Measurements from ENCODE around the gene TMEM182.
A peak's percentile ranks its signal among the peaks of the same experiment; 100 is the strongest.

The TMEM182 gene

GRCh38 chr2:102736410-102737409, 25.1 kb upstream of the TMEM182 start:
- DNase-seq (ENCODE audit: insufficient read length, low spot score) (peak; percentile 85), FAIRE-seq (peak; percentile 90)
- TF ChIP-seq POLR2AphosphoS5 (IDR thresholded peaks at IDR 0.05; ENCODE audit: low read depth, low read length) = peak; percentile 67; the same call in 1 of the 2 replicates
- TF ChIP-seq TAF1 (IDR thresholded peaks at IDR 0.05; ENCODE audit: low read depth, low read length) = 0 out of 2 replicates have a peak, but pooled peaks have one; percentile 17
- TF ChIP-seq PAX5 (IDR thresholded peaks at IDR 0.05; ENCODE audit: insufficient read depth, low read length, severe bottlenecking) = no peak
- TF ChIP-seq POLR2A (IDR thresholded peaks at IDR 0.05; ENCODE audit: low read depth, low read length) = peak; percentile 38; the same call in 1 of the 2 replicates
- peak; percentile 50 for TF ChIP-seq SPI1 (IDR thresholded peaks at IDR 0.05; ENCODE audit: low read depth, low read length)
- no peak; the same call in 1 of the 2 replicates for TF ChIP-seq POU2F2 (IDR thresholded peaks at IDR 0.05; ENCODE audit: low read depth, low read length)

- DNase-seq (ENCODE audit: insufficient read length, low spot score) (no peak), FAIRE-seq (peak; percentile 76)
- TF ChIP-seq TAF1 (IDR thresholded peaks at IDR 0.05; ENCODE audit: low read depth, low read length) (no peak), POU2F2 (IDR thresholded peaks at IDR 0.05; ENCODE audit: low read depth, low read length) (peak; percentile 18; the same call in 1 of the 2 replicates), POLR2AphosphoS5 (IDR thresholded peaks at IDR 0.05; ENCODE audit: low read depth, low read length) (no peak)
Measured at GRCh38 chr2:102737431-102737830, 24.4 kb upstream of the TMEM182 start.

GRCh38 chr2:102743259-102743658, 18.6 kb upstream of the TMEM182 start:
- no peak for FAIRE-seq

GRCh38 chr2:102748107-102748506, 13.7 kb upstream of the TMEM182 start:
- DNase-seq (ENCODE audit: insufficient read length, low spot score) (no peak), FAIRE-seq (no peak)
- TF ChIP-seq POLR2A (IDR thresholded peaks at IDR 0.05; ENCODE audit: low read depth, low read length) = no peak
- no peak for TF ChIP-seq PAX5 (IDR thresholded peaks at IDR 0.05; ENCODE audit: insufficient read depth, low read length, severe bottlenecking)
- TF ChIP-seq SPI1 (IDR thresholded peaks at IDR 0.05; ENCODE audit: low read depth, low read length) = no peak
- TF ChIP-seq POLR2AphosphoS5 (IDR thresholded peaks at IDR 0.05; ENCODE audit: low read depth, low read length) = no peak
- TF ChIP-seq POU2F2 (IDR thresholded peaks at IDR 0.05; ENCODE audit: low read depth, low read length) = no peak
- TF ChIP-seq TAF1 (IDR thresholded peaks at IDR 0.05; ENCODE audit: low read depth, low read length) = no peak

More at GRCh38 chr2:102743259-102743658, 18.6 kb upstream of the TMEM182 start:
- TF ChIP-seq TAF1 (IDR thresholded peaks at IDR 0.05; ENCODE audit: low read depth, low read length) (no peak), POLR2A (IDR thresholded peaks at IDR 0.05; ENCODE audit: low read depth, low read length) (no peak), POU2F2 (IDR thresholded peaks at IDR 0.05; ENCODE audit: low read depth, low read length) (no peak), PAX5 (IDR thresholded peaks at IDR 0.05; ENCODE audit: insufficient read depth, low read length, severe bottlenecking) (no peak), SPI1 (IDR thresholded peaks at IDR 0.05; ENCODE audit: low read depth, low read length) (no peak), POLR2AphosphoS5 (IDR thresholded peaks at IDR 0.05; ENCODE audit: low read depth, low read length) (no peak)
- DNase-seq (ENCODE audit: insufficient read length, low spot score) = no peak

- no peak for DNase-seq (ENCODE audit: insufficient read length, low spot score)
- FAIRE-seq = no peak
- TF ChIP-seq POU2F2 (IDR thresholded peaks at IDR 0.05; ENCODE audit: low read depth, low read length) (no peak), SPI1 (IDR thresholded peaks at IDR 0.05; ENCODE audit: low read depth, low read length) (peak; percentile 68)
Measured at GRCh38 chr2:102749938-102750337, 11.9 kb upstream of the TMEM182 start.

- TF ChIP-seq PAX5 (IDR thresholded peaks at IDR 0.05; ENCODE audit: insufficient read depth, low read length, severe bottlenecking) = no peak
- no peak for TF ChIP-seq SPI1 (IDR thresholded peaks at IDR 0.05; ENCODE audit: low read depth, low read length)
- no peak for TF ChIP-seq POU2F2 (IDR thresholded peaks at IDR 0.05; ENCODE audit: low read depth, low read length)
- no peak for TF ChIP-seq TAF1 (IDR thresholded peaks at IDR 0.05; ENCODE audit: low read depth, low read length)
- TF ChIP-seq POLR2AphosphoS5 (IDR thresholded peaks at IDR 0.05; ENCODE audit: low read depth, low read length) = no peak
- no peak for TF ChIP-seq POLR2A (IDR thresholded peaks at IDR 0.05; ENCODE audit: low read depth, low read length)
- peak; percentile 82 for FAIRE-seq
- DNase-seq (ENCODE audit: insufficient read length, low spot score) = no peak
Measured at GRCh38 chr2:102753563-102754159, 8.2 kb upstream of the TMEM182 start.

- FAIRE-seq (no peak), DNase-seq (ENCODE audit: insufficient read length, low spot score) (no peak)
- TF ChIP-seq POU2F2 (IDR thresholded peaks at IDR 0.05; ENCODE audit: low read depth, low read length) (no peak), PAX5 (IDR thresholded peaks at IDR 0.05; ENCODE audit: insufficient read depth, low read length, severe bottlenecking) (no peak), POLR2AphosphoS5 (IDR thresholded peaks at IDR 0.05; ENCODE audit: low read depth, low read length) (no peak), SPI1 (IDR thresholded peaks at IDR 0.05; ENCODE audit: low read depth, low read length) (no peak)
Measured at GRCh38 chr2:102754456-102755145, 7.2 kb upstream of the TMEM182 start.

- DNase-seq (ENCODE audit: insufficient read length, low spot score) = no peak
- TF ChIP-seq TAF1 (IDR thresholded peaks at IDR 0.05; ENCODE audit: low read depth, low read length) = no peak
- no peak for TF ChIP-seq POLR2AphosphoS5 (IDR thresholded peaks at IDR 0.05; ENCODE audit: low read depth, low read length)
- no peak for TF ChIP-seq SPI1 (IDR thresholded peaks at IDR 0.05; ENCODE audit: low read depth, low read length)
- no peak for TF ChIP-seq PAX5 (IDR thresholded peaks at IDR 0.05; ENCODE audit: insufficient read depth, low read length, severe bottlenecking)
- no peak for TF ChIP-seq POLR2A (IDR thresholded peaks at IDR 0.05; ENCODE audit: low read depth, low read length)
- no peak for TF ChIP-seq POU2F2 (IDR thresholded peaks at IDR 0.05; ENCODE audit: low read depth, low read length)
- no peak for FAIRE-seq
Measured at GRCh38 chr2:102755284-102755683, 6.5 kb upstream of the TMEM182 start.

- no peak for FAIRE-seq
- TF ChIP-seq TAF1 (IDR thresholded peaks at IDR 0.05; ENCODE audit: low read depth, low read length) (no peak), PAX5 (IDR thresholded peaks at IDR 0.05; ENCODE audit: insufficient read depth, low read length, severe bottlenecking) (no peak), POLR2AphosphoS5 (IDR thresholded peaks at IDR 0.05; ENCODE audit: low read depth, low read length) (no peak), POU2F2 (IDR thresholded peaks at IDR 0.05; ENCODE audit: low read depth, low read length) (no peak), SPI1 (IDR thresholded peaks at IDR 0.05; ENCODE audit: low read depth, low read length) (no peak), POLR2A (IDR thresholded peaks at IDR 0.05; ENCODE audit: low read depth, low read length) (no peak)
- DNase-seq (ENCODE audit: insufficient read length, low spot score) = no peak
Measured at GRCh38 chr2:102758439-102758838, 3.4 kb upstream of the TMEM182 start.

Data from GM12891 (cell line).